Measurements from ENCODE around the gene UQCC2.

Gene UQCC2

GRCh38 chr6:33663727-33664449 is 47.6 kb downstream of the UQCC2 start:
- H3K27me3 ChIP-seq (ENCODE audit: insufficient read depth, low read length): no peaks in the 10 kb centered on the region
- no peak overlapping the region for H3K4me3 ChIP-seq (ENCODE audit: low read depth, low read length)
- H2AFZ ChIP-seq (ENCODE audit: low read length, unreplicated experiment): no peak overlapping the region
- H3K27ac ChIP-seq (ENCODE audit: low read depth, low read length): no peak overlapping the region
- no peaks in the 10 kb centered on the region for H3K79me2 ChIP-seq (ENCODE audit: control insufficient read depth, insufficient read depth, low read length, unreplicated experiment)
- H3K4me1 ChIP-seq (ENCODE audit: control insufficient read depth, insufficient read depth, low read length, unreplicated experiment): no peaks in the 10 kb centered on the region
- no peaks in the 10 kb centered on the region for H3K36me3 ChIP-seq (ENCODE audit: insufficient read depth, low read length)

GRCh38 chr6:33663028-33663427 is 48.5 kb downstream of the UQCC2 start:
- H3K36me3 ChIP-seq (ENCODE audit: insufficient read depth, low read length): no peaks in the 10 kb centered on the region
- no peaks in the 10 kb centered on the region for H3K4me1 ChIP-seq (ENCODE audit: control insufficient read depth, insufficient read depth, low read length, unreplicated experiment)
- H2AFZ ChIP-seq (ENCODE audit: low read length, unreplicated experiment): no peak overlapping the region
- no peak overlapping the region for H3K27ac ChIP-seq (ENCODE audit: low read depth, low read length)
- H3K79me2 ChIP-seq (ENCODE audit: control insufficient read depth, insufficient read depth, low read length, unreplicated experiment): no peaks in the 10 kb centered on the region
- H3K27me3 ChIP-seq (ENCODE audit: insufficient read depth, low read length): no peaks in the 10 kb centered on the region
- H3K4me3 ChIP-seq (ENCODE audit: low read depth, low read length): no peak overlapping the region

- Histone ChIP-seq H2AFZ (ENCODE audit: low read length, unreplicated experiment) (no peak overlapping the region), H3K27ac (ENCODE audit: low read depth, low read length) (no peak overlapping the region), H3K4me3 (ENCODE audit: low read depth, low read length) (no peak overlapping the region), H3K79me2 (ENCODE audit: control insufficient read depth, insufficient read depth, low read length, unreplicated experiment) (no peaks in the 10 kb centered on the region), H3K27me3 (ENCODE audit: insufficient read depth, low read length) (no peaks in the 10 kb centered on the region), H3K36me3 (ENCODE audit: insufficient read depth, low read length) (no peaks in the 10 kb centered on the region), H3K4me1 (ENCODE audit: control insufficient read depth, insufficient read depth, low read length, unreplicated experiment) (no peaks in the 10 kb centered on the region)
Observed at GRCh38 chr6:33662318-33662717, 49.2 kb downstream of the UQCC2 start.

GRCh38 chr6:33661106-33661838 is 50.2 kb downstream of the UQCC2 start:
- no peaks in the 10 kb centered on the region for H3K36me3 ChIP-seq (ENCODE audit: insufficient read depth, low read length)
- H3K4me1 ChIP-seq (ENCODE audit: control insufficient read depth, insufficient read depth, low read length, unreplicated experiment): no peaks in the 10 kb centered on the region
- no peak overlapping the region for H3K27ac ChIP-seq (ENCODE audit: low read depth, low read length)
- no peak overlapping the region for H2AFZ ChIP-seq (ENCODE audit: low read length, unreplicated experiment)
- H3K27me3 ChIP-seq (ENCODE audit: insufficient read depth, low read length): no peaks in the 10 kb centered on the region
- no peak overlapping the region for H3K4me3 ChIP-seq (ENCODE audit: low read depth, low read length)
- H3K79me2 ChIP-seq (ENCODE audit: control insufficient read depth, insufficient read depth, low read length, unreplicated experiment): no peaks in the 10 kb centered on the region

GRCh38 chr6:33659986-33660385 is 51.5 kb downstream of the UQCC2 start:
- H3K27ac ChIP-seq (ENCODE audit: low read depth, low read length): no peak overlapping the region
- no peaks in the 10 kb centered on the region for H3K36me3 ChIP-seq (ENCODE audit: insufficient read depth, low read length)
- H3K4me3 ChIP-seq (ENCODE audit: low read depth, low read length): no peak overlapping the region
- H2AFZ ChIP-seq (ENCODE audit: low read length, unreplicated experiment): no peak overlapping the region
- no peaks in the 10 kb centered on the region for H3K79me2 ChIP-seq (ENCODE audit: control insufficient read depth, insufficient read depth, low read length, unreplicated experiment)
- peaks cover 3% of the 10 kb centered on the region for H3K4me1 ChIP-seq (ENCODE audit: control insufficient read depth, insufficient read depth, low read length, unreplicated experiment)
- no peaks in the 10 kb centered on the region for H3K27me3 ChIP-seq (ENCODE audit: insufficient read depth, low read length)

GRCh38 chr6:33658982-33659689 is 52.4 kb downstream of the UQCC2 start:
- H3K27ac ChIP-seq (ENCODE audit: low read depth, low read length): no peak overlapping the region
- peaks cover 6% of the 10 kb centered on the region for H3K4me1 ChIP-seq (ENCODE audit: control insufficient read depth, insufficient read depth, low read length, unreplicated experiment)
- no peaks in the 10 kb centered on the region for H3K79me2 ChIP-seq (ENCODE audit: control insufficient read depth, insufficient read depth, low read length, unreplicated experiment)
- no peaks in the 10 kb centered on the region for H3K36me3 ChIP-seq (ENCODE audit: insufficient read depth, low read length)
- H3K27me3 ChIP-seq (ENCODE audit: insufficient read depth, low read length): no peaks in the 10 kb centered on the region
- H3K4me3 ChIP-seq (ENCODE audit: low read depth, low read length): no peak overlapping the region
- H2AFZ ChIP-seq (ENCODE audit: low read length, unreplicated experiment): no peak overlapping the region

GRCh38 chr6:33656844-33657243 is 54.7 kb downstream of the UQCC2 start:
- Histone ChIP-seq H3K27ac (ENCODE audit: low read depth, low read length) (no peak overlapping the region), H3K4me3 (ENCODE audit: low read depth, low read length) (no peak overlapping the region), H3K27me3 (ENCODE audit: insufficient read depth, low read length) (no peaks in the 10 kb centered on the region), H2AFZ (ENCODE audit: low read length, unreplicated experiment) (no peak overlapping the region), H3K79me2 (ENCODE audit: control insufficient read depth, insufficient read depth, low read length, unreplicated experiment) (no peaks in the 10 kb centered on the region), H3K4me1 (ENCODE audit: control insufficient read depth, insufficient read depth, low read length, unreplicated experiment) (peaks cover 6% of the 10 kb centered on the region), H3K36me3 (ENCODE audit: insufficient read depth, low read length) (no peaks in the 10 kb centered on the region)

- Histone ChIP-seq H3K79me2 (ENCODE audit: control insufficient read depth, insufficient read depth, low read length, unreplicated experiment) (peaks cover 4% of the 10 kb centered on the region), H3K27ac (ENCODE audit: low read depth, low read length) (no peak overlapping the region), H2AFZ (ENCODE audit: low read length, unreplicated experiment) (no peak overlapping the region), H3K4me3 (ENCODE audit: low read depth, low read length) (no peak overlapping the region), H3K4me1 (ENCODE audit: control insufficient read depth, insufficient read depth, low read length, unreplicated experiment) (peaks cover 6% of the 10 kb centered on the region), H3K36me3 (ENCODE audit: insufficient read depth, low read length) (no peaks in the 10 kb centered on the region), H3K27me3 (ENCODE audit: insufficient read depth, low read length) (no peaks in the 10 kb centered on the region)
Observed at GRCh38 chr6:33654831-33655554, 56.5 kb downstream of the UQCC2 start.

- Histone ChIP-seq H3K79me2 (ENCODE audit: control insufficient read depth, insufficient read depth, low read length, unreplicated experiment) (peaks cover 5% of the 10 kb centered on the region), H3K27ac (ENCODE audit: low read depth, low read length) (no peak overlapping the region), H3K4me3 (ENCODE audit: low read depth, low read length) (no peak overlapping the region), H3K27me3 (ENCODE audit: insufficient read depth, low read length) (no peaks in the 10 kb centered on the region), H3K36me3 (ENCODE audit: insufficient read depth, low read length) (no peaks in the 10 kb centered on the region; the same call in 1 of the 2 replicates), H3K4me1 (ENCODE audit: control insufficient read depth, insufficient read depth, low read length, unreplicated experiment) (peaks cover 6% of the 10 kb centered on the region), H2AFZ (ENCODE audit: low read length, unreplicated experiment) (no peak overlapping the region)
Observed at GRCh38 chr6:33652002-33652401, 59.5 kb downstream of the UQCC2 start.

- Histone ChIP-seq H3K4me3 (ENCODE audit: low read depth, low read length) (no peak overlapping the region), H3K36me3 (ENCODE audit: insufficient read depth, low read length) (peaks cover 3% of the 10 kb centered on the region; the same call in 1 of the 2 replicates), H2AFZ (ENCODE audit: low read length, unreplicated experiment) (no peak overlapping the region), H3K27me3 (ENCODE audit: insufficient read depth, low read length) (no peaks in the 10 kb centered on the region), H3K27ac (ENCODE audit: low read depth, low read length) (no peak overlapping the region), H3K4me1 (ENCODE audit: control insufficient read depth, insufficient read depth, low read length, unreplicated experiment) (peaks cover 6% of the 10 kb centered on the region), H3K79me2 (ENCODE audit: control insufficient read depth, insufficient read depth, low read length, unreplicated experiment) (peaks cover 5% of the 10 kb centered on the region)
Observed at GRCh38 chr6:33651403-33651802, 60.1 kb downstream of the UQCC2 start.
